ENCODE results near the gene ANXA4. TPM values are rescaled to one million over a fixed set of nuclear protein-coding genes. Genes with fewer than 3 reads are reported as not detected.
"Not testable (repeated sequence)": the region's sequence is repeated elsewhere in the genome, so short reads cannot be mapped to it uniquely, and the experiment has no call there.

ANXA4 gene
- total RNA-seq, 1 experiment from 2014 or later: 18.2 TPM

DNA sequence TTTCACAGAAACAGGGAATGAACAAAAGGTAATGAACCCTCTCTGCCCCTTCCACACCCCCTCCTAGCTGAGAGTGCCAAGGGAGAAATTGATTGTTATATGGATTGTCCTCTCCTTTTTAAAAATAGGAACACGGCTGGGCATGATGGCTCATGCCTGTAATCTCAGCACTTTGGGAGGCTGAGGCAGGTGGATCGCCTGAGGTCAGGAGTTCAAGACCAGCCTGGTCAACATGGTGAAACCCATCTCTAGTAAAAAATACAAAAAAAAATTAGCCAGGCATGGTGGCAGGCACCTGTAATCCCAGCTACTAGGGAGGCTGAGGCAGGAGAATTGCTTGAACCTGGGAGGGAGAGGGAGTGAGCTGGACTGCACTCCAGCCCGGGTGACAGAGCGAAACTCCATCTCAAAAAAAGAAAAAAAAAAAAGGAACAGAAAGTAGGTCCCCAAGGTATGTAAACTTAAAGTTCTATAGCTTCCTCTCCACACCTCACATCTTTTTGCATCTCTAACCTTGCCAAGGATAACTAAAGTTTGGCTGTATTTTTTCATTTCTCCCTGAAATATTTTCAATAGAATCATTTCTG lies 60.9 kb downstream of the ANXA4 start:
- not testable (repeated sequence) for H3K27ac ChIP-seq; H3K27me3 ChIP-seq (replicated peaks); H3K4me3 ChIP-seq; H3K9me3 ChIP-seq (replicated peaks); DNase-seq (ENCODE audit: low read depth in 1 of 2, low spot score in 2 of 2)
- peaks cover 20% of the 10 kb centered on the region for H3K4me1 ChIP-seq (replicated peaks)
- H3K36me3 ChIP-seq: peaks cover 13% of the 10 kb centered on the region

DNA sequence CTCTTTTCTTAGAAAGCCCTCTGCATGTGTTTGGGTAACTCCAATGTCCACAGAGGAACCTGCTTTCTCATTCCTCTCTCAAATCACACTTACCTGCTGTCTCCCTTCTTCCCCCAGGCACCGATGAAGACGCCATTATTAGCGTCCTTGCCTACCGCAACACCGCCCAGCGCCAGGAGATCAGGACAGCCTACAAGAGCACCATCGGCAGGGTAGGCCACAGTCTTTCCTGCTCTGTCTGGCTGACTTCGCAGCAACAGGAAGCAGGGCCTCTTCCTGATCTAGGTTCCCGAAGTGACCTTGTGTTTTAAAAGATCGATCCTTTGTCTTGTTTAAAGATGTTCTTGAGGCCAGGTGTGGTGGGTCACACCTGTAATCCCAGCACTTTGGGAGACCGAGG lies 62.5 kb downstream of the ANXA4 start:
- Histone ChIP-seq H3K4me1 (replicated peaks) (peaks cover 4% of the 10 kb centered on the region), H3K27me3 (replicated peaks) (no peaks in the 10 kb centered on the region), H3K36me3 (peaks cover 21% of the 10 kb centered on the region), H3K9me3 (replicated peaks) (no peaks in the 10 kb centered on the region), H3K27ac (no peak overlapping the region), H3K4me3 (no peak overlapping the region)
- DNase-seq (ENCODE audit: low read depth in 1 of 2, low spot score in 2 of 2): no peak

DNA sequence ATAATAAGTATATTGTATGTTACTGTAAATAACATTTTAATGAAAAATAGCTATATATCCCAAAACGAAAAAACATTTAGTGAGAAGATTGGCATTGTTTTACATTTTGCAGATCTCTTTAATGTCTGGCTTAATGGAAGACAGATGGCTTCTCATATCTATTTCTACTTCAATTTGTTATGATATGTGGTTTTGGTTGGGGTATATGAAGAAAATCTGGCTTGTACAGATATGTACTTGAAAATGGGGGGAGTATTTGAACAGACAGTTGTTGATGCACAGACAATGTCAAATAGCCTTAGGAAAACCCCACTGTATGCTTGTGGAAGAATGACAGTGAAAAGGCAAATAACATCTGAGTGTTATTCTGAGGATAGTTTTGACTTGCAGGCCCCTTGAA lies 64.0 kb downstream of the ANXA4 start:
- DNase-seq (ENCODE audit: low read depth in 1 of 2, low spot score in 2 of 2): no peak
- H3K4me1 ChIP-seq (replicated peaks): no peaks in the 10 kb centered on the region
- H3K27ac ChIP-seq: no peak overlapping the region
- H3K9me3 ChIP-seq (replicated peaks): no peaks in the 10 kb centered on the region
- H3K27me3 ChIP-seq (replicated peaks): no peaks in the 10 kb centered on the region
- no peak overlapping the region for H3K4me3 ChIP-seq
- peaks cover 19% of the 10 kb centered on the region for H3K36me3 ChIP-seq

DNA sequence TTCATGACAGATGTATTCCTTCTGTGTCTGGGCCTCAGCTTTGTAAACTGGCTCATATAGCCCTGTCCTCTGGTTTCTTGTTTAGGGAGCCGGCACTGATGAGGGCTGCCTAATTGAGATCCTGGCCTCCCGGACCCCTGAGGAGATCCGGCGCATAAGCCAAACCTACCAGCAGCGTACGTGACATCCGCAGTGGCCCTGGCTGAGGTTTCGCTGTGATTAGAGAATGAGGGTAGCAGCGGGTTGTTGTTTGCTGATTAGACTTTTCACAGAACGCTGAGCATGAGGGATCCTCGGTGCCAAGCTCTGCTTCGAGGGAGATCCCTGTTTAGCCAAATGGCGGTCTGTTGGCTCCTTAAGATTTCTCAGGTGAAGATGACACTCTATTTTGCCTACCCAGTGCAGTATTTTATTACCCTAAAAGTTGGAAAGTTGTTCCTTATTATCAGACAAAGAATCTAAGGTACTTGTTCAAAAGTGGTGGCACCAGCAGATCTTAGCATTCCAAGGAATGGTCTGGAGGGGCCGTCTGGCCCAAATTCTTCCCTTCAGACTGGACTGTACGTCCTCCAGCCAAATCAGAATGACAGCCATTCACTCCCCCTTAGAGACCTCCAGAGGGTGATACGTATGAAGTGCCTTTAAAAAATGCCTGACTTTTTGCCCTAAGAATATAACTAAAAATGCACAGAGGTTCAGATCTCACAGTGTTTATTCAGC lies 66.0 kb downstream of the ANXA4 start:
- Histone ChIP-seq H3K27ac (no peak overlapping the region), H3K4me3 (no peak overlapping the region), H3K4me1 (replicated peaks) (no peaks in the 10 kb centered on the region), H3K36me3 (peaks cover 19% of the 10 kb centered on the region), H3K9me3 (replicated peaks) (no peaks in the 10 kb centered on the region), H3K27me3 (replicated peaks) (no peaks in the 10 kb centered on the region)
- no peak for DNase-seq (ENCODE audit: low read depth in 1 of 2, low spot score in 2 of 2)

DNA sequence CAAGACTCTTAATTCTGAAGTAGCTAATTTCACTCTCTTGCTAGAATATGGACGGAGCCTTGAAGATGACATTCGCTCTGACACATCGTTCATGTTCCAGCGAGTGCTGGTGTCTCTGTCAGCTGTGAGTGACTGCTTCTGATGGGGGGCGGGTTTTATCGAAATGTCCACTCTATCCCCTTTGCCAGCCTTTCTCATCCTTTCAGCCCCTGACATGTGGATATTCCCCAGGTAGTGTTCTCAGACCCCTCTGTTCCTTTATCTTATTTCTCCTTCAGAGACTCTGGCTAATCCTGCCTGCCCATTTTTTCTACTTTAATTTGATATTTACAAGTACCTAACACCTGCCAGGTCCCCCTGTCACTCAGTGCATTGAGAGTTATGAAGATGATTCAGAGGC lies 68.6 kb downstream of the ANXA4 start:
- Histone ChIP-seq H3K27me3 (replicated peaks) (no peaks in the 10 kb centered on the region), H3K9me3 (replicated peaks) (no peaks in the 10 kb centered on the region), H3K4me3 (no peak overlapping the region), H3K36me3 (peaks cover 15% of the 10 kb centered on the region; the same call in 1 of the 2 replicates), H3K27ac (no peak overlapping the region), H3K4me1 (replicated peaks) (no peaks in the 10 kb centered on the region)
- no peak for DNase-seq (ENCODE audit: low read depth in 1 of 2, low spot score in 2 of 2)

DNA sequence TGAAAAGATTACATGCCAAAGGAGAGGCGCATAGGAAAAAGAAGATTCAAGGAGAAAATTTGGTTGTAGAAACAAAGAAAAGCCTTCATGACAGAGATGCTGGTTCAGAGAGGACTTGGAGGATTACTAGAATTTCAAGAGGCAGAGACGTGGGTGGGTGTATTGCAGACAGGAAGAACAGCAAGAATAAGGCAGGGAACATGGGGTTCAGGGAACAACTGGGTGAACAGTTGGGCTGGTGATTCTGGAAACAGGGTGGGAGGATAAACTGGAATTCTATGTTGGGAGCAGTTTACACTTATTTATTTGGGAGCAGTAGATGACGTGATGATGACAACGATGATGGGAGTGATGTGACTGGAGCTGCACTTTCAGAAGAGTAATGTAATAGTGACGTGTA lies 69.1 kb downstream of the ANXA4 start:
- no peaks in the 10 kb centered on the region for H3K9me3 ChIP-seq (replicated peaks)
- peaks cover 12% of the 10 kb centered on the region; the same call in 1 of the 2 replicates for H3K36me3 ChIP-seq
- H3K4me3 ChIP-seq: no peak overlapping the region
- no peaks in the 10 kb centered on the region for H3K27me3 ChIP-seq (replicated peaks)
- no peak for DNase-seq (ENCODE audit: low read depth in 1 of 2, low spot score in 2 of 2)
- no peaks in the 10 kb centered on the region for H3K4me1 ChIP-seq (replicated peaks)
- H3K27ac ChIP-seq: no peak overlapping the region

DNA sequence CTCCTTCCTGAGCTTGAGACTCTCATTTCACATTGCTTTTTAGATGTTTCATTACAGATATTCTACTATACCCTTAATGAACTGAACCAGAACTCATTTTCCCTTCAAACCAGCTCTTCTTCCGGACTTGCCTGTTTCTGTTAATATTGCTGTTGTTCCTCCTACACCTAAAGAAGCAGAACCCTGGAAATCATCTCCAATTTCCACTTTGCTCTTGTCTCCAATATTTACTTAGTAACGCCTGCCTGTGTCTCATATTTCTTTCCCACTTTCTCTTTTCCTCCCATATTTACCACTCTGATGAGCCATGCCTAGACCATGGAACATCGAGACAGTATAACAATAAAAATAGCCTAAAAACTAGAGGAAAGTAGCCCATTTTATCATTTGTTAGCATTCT lies 69.7 kb downstream of the ANXA4 start:
- Histone ChIP-seq H3K9me3 (replicated peaks) (no peaks in the 10 kb centered on the region), H3K27ac (no peak overlapping the region), H3K4me3 (no peak overlapping the region), H3K4me1 (replicated peaks) (no peaks in the 10 kb centered on the region), H3K27me3 (replicated peaks) (no peaks in the 10 kb centered on the region), H3K36me3 (peaks cover 10% of the 10 kb centered on the region; the same call in 1 of the 2 replicates)
- no peak for DNase-seq (ENCODE audit: low read depth in 1 of 2, low spot score in 2 of 2)

DNA sequence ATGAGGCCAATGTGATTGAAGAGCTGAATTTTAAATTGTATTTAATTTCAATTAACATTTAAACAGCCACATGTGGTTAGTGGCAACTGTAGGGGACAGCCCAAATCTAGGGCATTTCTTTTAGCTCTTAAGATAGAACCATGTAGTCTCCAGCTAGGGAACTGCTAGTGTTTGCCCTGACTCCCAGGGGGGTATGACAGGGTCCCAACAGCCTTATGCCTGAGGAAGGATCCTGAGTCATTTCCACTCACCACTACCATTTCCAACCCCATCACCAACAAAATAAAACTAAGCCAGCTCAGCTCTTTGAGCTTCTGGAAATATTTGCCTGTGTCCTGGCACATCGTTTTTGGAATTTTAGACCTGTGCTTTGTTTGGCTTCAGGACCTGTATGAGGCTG lies 73.8 kb downstream of the ANXA4 start:
- Histone ChIP-seq H3K4me3 (no peak overlapping the region), H3K27me3 (replicated peaks) (no peaks in the 10 kb centered on the region), H3K4me1 (replicated peaks) (peaks cover 6% of the 10 kb centered on the region), H3K27ac (no peak overlapping the region), H3K36me3 (peaks cover 3% of the 10 kb centered on the region; the same call in 1 of the 2 replicates), H3K9me3 (replicated peaks) (no peaks in the 10 kb centered on the region)
- DNase-seq (ENCODE audit: low read depth in 1 of 2, low spot score in 2 of 2): no peak

DNA sequence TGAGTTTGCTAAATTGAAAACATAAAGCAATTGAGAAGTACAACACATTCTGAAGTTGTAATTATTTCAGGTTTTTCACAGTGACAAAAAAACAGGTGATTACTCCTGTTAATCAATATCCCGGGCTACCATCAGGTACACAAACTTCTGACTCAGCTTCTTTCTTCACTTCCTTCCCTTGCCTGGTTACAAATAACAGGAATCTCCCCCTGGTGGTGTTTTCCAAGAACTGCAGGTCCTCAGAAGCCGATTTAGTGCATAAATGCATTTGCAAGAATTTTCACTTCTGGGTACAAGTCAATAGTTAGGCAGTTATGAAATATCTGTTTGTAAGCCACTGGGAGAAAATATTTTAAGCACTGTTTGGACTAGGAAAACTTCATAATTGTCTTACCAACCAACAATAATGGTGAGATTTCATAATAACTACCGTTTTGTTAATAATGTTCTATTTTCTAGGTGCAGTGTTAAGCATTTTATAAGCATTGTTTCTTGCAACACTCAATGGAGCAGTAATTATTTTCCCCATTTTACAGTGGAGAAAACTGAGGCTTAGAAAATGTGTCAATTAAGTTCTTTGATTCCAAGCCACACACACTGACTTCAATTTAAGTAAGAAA lies 75.1 kb downstream of the ANXA4 start:
- Histone ChIP-seq H3K4me1 (replicated peaks) (peaks cover 6% of the 10 kb centered on the region), H3K27me3 (replicated peaks) (no peaks in the 10 kb centered on the region), H3K9me3 (replicated peaks) (no peaks in the 10 kb centered on the region), H3K36me3 (peaks cover 8% of the 10 kb centered on the region; the same call in 1 of the 2 replicates), H3K27ac (no peak overlapping the region), H3K4me3 (no peak overlapping the region)
- DNase-seq (ENCODE audit: low read depth in 1 of 2, low spot score in 2 of 2): peak; percentile 69 to 75

DNA sequence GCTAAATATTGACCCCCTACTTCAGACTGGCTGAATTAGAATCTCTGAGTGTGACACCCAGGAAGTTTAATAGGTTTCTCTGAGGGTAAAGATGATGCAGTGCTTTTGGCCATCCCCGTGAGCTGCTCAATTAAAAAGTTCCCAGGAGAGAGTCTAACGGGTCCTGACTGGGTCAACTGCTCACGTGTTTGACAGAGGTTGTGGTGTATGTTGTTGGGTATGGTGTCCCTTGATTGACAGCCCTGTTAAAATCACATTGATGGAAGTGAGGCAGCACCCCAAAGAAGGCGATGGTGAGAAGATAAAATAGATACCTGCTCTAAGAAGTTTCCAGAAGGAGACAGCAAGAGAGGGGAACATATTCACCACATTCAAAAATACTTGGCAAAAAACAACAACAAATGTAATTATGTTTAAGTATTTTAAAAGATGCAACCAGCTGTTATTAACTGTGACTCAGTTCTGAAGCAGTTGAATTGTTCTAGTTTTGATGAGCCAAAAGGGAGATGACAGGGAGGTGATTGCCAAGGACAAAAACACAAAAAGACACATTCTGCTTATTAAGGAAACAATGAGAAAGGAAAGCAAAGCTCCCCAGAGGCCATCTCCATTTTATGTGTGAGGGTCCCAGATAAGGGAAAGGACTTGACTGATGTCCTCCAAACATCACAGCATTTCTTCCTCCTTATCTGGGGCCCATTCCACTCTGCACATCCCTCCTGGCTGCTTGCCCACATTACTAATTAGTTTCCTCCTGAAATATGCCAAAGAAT lies 76.0 kb downstream of the ANXA4 start:
- Histone ChIP-seq H3K9me3 (replicated peaks) (no peaks in the 10 kb centered on the region), H3K27ac (no peak overlapping the region), H3K36me3 (peaks cover 8% of the 10 kb centered on the region; the same call in 1 of the 2 replicates), H3K27me3 (replicated peaks) (no peaks in the 10 kb centered on the region), H3K4me1 (replicated peaks) (peaks cover 6% of the 10 kb centered on the region), H3K4me3 (no peak overlapping the region)
- DNase-seq (ENCODE audit: low read depth in 1 of 2, low spot score in 2 of 2): no peak

DNA sequence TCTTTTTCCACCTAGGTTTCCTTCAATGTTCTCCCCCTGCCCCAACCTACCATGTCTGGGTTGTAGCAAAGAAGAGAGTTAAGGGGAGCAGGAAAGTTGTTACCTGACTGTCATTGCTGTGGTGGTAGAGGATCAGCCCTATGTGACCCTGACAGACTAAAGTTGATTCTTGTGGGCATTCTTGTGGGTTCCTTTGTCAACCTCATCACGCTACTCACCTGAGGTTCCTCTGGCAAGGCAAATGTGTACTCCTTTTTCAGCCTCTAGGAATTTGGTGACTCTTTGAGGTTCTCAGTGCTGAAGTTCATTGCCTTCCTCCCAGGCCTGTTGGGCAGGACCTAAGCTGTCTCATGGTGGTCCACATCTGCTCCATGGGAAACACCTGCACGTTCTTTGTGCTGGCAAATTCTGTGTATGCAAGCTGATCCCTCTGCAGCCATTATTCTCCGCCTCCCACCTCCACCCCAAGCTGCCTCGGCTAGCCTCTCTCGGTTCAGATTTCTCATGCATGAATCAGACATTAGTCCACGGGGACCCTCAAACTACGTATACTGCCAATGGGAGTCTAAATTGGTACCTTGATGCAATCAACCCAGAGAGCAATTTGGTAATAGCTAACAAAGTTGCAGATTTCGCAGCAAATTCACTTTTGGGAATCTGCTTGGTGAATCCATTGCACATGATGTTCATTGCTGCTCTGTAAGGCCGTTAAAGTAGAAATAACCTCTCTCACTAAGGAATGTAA lies 86.0 kb downstream of the ANXA4 start:
- H3K9me3 ChIP-seq (replicated peaks): no peaks in the 10 kb centered on the region
- no peak overlapping the region for H3K4me3 ChIP-seq
- peaks cover 29% of the 10 kb centered on the region for H3K4me1 ChIP-seq (replicated peaks)
- H3K27me3 ChIP-seq (replicated peaks): no peaks in the 10 kb centered on the region
- no peak for DNase-seq (ENCODE audit: low read depth in 1 of 2, low spot score in 2 of 2)
- peaks cover 21% of the 10 kb centered on the region for H3K36me3 ChIP-seq
- no peak overlapping the region for H3K27ac ChIP-seq

DNA sequence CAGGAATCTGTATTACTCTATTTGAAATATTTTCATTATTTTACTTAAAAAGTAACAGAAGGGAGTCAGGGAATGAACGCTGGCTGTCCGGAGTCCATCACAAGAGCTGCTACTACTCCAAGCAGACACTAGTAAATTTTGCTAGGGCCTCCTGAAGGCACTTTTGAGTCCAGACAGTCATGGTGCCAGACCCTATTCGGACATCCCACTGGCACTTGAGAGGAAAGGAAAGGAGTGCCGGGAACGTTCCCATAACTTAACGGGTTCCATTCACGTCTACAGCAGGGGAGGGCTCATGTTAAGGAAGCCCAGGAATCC lies 87.0 kb downstream of the ANXA4 start:
- Histone ChIP-seq H3K4me1 (replicated peaks) (peaks cover 29% of the 10 kb centered on the region), H3K36me3 (peaks cover 23% of the 10 kb centered on the region), H3K9me3 (replicated peaks) (no peaks in the 10 kb centered on the region), H3K27ac (peak overlapping the region; percentile 65), H3K27me3 (replicated peaks) (no peaks in the 10 kb centered on the region), H3K4me3 (peak overlapping the region; percentile 78)
- DNase-seq (ENCODE audit: low read depth in 1 of 2, low spot score in 2 of 2): no peak

DNA sequence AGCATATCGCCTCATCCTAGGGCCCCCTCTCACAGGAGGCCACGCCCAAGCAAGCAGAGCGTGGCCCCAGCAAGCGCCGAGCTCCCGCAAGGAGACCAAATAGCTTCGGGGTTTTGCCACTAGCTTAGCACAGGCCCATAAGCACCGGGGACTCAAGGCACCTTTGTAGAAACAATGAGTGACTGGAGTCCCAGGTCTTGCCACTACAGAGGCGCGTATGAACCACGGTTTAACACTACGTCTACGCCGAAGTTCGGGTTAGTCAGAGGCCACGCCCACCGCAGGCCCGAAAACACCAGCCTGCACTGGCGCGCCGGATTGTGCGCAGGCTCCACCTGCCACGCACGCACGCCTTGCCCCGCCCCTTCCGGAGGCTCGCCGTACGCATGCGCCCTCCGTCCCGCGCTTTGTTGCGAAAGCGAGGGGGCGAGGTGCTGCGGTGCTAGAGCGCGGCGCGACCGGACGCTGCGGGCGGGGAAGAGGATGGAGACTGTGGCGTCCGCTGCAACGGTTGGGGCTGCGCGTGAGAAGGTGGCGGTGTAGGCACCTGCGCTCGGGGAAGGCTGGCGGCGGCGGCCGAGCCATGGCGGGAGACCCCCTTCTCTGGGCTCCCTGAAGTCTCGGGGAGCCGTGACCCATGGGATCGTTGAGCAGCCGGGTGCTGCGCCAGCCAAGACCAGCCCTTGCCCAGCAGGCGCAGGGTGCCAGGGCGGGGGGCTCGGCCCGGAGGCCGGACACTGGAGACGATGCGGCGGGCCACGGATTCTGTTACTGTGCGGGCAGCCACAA lies 87.5 kb downstream of the ANXA4 start, which contains the start of gene GMCL1:
Gene GMCL1 (plus strand): TSS at position 405 of the 789 bp plus-strand sequence. CDS start 233 bp downstream, at position 638.
- peaks cover 34% of the 10 kb centered on the region for H3K4me1 ChIP-seq (replicated peaks)
- peak within 1 kb of the TSS; percentile 78 for H3K4me3 ChIP-seq
- peak; percentile 97 for DNase-seq (ENCODE audit: low read depth in 1 of 2, low spot score in 2 of 2)
- H3K27ac ChIP-seq: peak within 1 kb of the TSS; percentile 65
- no peaks in the 10 kb centered on the region for H3K9me3 ChIP-seq (replicated peaks)
- H3K36me3 ChIP-seq: peaks cover 23% of the 10 kb centered on the region
- H3K27me3 ChIP-seq (replicated peaks): no peaks in the 10 kb centered on the region
